Right lobe of liver (tissue), 4 donors: ENCODE results near the gene CADPS.

Experiments
- CTCF ChIP-seq, 4 donors: fragments of 200-600 bp in 3 of 4; fragments of 450-650 bp in 1 of 4; IDR thresholded peaks; one replicate each; pipeline versions ENCODE4 v1.5.1 to v1.8.0; 2016 to 2022; ENCODE audit warnings: antibody characterized with exemption in 4 of 4, mild to moderate bottlenecking in 2 of 4
- POLR2A ChIP-seq: fragments of 450-650 bp; IDR thresholded peaks from one replicate; pipeline ENCODE4 v1.6.1; 2017; ENCODE audit warnings: antibody characterized with exemption, mild to moderate bottlenecking
- donor health status: DM: no; HTN: no; CAD: no.
- donor health status: DM: no; HTN: no; CAD: no.
- donor health status: DM: no; HTN: yes; CAD: no.

DNA sequence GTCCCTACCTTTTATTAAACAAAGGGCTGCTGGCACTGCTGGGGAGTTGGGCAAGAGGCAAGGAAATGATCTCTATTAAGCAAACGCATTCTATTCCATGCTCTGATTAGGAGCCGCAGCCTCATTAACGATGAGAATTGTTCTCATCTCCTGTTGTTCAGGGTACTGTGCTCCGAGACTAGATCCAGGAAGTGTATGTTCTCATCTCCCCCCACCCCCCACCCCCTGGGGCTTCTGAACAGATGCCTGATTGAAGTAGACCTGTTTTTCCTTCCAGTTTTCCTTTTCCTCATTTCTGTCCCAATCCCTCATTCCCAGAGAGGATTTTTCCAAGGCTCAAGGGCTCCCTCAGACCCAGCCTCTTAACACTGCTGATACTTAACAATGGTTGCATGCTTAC, 420.3 kb downstream of the CADPS start:
- no peak for TF ChIP-seq CTCF (IDR thresholded peaks at IDR 0.05)
- no peak for TF ChIP-seq POLR2A
